NT2/D1 (cell line): ENCODE measurements around the gene SDCBP2.

Experiments
- SUZ12 ChIP-seq: IDR thresholded peaks from 2 replicates; pipeline ENCODE4 v1.6.1; 2011; ENCODE audit not compliant: insufficient read length, insufficient read depth; ENCODE audit errors: extremely low read depth
- YY1 ChIP-seq: IDR thresholded peaks from 2 replicates; pipeline ENCODE4 v1.6.1; 2011; ENCODE audit not compliant: insufficient read length, insufficient read depth

DNA sequence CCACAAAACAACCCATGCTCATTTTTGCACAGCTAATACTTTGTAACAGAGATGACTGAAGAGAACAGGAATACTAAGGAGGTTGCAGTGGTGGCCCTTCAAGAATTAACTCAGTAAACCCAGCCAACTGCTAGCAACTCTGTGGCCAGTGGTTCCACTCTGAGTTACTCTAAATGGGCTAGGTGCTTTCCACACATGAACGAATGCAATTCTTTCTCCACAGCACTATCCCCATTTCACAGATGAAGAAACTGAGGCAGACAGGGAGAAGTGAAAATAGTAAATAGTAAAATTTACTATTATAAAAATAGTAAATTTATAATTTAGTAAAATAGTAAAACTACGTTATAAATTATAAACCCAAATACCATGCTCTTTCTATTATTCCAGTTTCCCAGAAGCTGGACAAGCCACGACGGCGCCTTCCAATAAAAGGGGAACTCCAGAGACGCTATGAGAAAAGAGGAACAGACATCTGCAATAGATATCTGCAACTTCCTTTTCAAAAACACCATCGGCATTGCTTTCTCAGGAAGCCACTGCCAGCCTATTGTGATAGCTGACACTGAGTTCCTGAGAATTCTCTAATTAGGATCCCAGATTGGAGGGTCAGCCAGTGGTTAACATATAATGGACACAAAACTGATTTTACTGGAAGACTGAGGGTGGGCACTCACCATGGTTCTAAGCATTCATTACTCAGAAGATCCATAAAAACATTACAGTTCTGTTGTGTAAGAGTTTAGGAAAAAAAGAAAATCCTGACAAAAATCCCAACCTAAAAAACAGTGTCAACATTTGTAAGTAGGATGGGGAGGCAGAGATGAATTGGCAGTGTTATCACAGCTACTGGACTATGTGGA lies 47.7 kb upstream of the SDCBP2 start:
- TF ChIP-seq SUZ12, result no peak
- no peak for TF ChIP-seq YY1
